NK-92 treated with Interleukin-12 subunit alpha and Interleukin-12 subunit beta, amount 100 ng/mL, for 24 hours (cell line): ENCODE measurements around the gene RABL6.
A peak's percentile ranks its signal among the peaks of the same experiment; 100 is the strongest.
"Not testable (repeated sequence)": the region's sequence is repeated elsewhere in the genome, so short reads cannot be mapped to it uniquely, and the experiment has no call there.

Experiments
- DNase-seq: peaks from one replicate; lab custom pipeline; 2025; lab: John Stamatoyannopoulos, UW

RABL6 gene

DNA sequence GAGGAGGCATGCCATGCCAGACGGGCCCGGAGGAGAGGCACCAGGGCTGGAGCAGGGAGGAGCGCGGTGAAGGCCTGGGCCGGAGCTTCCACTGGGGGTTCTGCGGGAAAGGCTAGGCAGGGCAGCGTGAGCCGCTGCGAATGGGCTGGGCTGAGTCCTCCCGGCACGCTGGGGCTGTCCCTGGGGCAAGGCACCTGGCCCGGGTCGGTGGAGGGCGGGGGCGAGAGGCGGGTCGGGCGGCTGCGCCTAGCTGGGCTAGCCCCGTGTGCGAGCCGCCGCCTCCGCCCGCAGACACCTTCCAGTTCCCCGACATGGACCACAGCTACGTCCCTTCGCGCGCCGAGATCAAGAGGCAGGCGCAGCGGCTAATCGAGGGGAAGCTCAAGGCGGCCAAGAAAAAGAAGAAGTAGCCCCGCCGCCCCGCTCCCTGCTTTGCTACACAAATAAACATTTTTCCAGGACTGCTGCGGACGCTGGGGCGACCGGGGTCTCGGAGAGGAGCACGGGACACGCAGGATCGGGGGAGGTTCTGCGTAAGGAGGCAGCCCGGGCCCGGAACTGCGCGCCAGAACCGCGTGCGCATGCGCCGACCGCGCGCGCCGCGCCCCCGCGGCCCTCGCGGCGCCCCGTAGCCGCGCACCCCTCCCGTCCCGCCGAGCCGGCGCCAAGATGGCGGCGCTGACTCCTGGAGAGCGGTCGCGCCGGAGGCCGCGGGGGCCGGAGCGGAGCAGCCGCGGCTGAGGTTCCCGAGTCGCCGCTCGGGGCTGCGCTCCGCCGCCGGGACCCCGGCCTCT, at the start of gene RABL6:
RABL6 (plus strand) TSS at position 668 of the 794 bp plus-strand sequence. CDS start 249 bp downstream, outside the sequence.
- DNase-seq: peak; percentile 58

DNA sequence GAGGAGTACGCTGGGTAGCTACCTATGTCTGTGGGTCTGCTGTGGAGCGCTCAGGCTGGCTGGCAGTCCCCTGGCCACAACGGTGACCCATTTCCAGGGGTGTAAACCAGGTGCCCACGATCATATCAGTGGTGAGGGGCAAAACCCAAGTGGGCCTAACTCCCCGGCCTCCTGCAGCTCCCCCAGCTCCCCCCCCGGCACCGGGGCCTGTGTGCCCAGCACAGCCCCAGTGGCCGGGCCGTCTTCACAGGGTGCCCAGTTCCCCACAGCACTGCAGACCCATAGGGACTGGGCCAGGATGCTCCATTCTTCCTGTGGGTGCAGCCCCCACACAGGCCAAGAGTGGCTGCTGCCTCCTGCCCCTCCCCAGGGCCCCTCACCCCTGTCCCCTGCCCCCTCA, 48.7 kb upstream of the RABL6 start:
- DNase-seq: no peak

DNA sequence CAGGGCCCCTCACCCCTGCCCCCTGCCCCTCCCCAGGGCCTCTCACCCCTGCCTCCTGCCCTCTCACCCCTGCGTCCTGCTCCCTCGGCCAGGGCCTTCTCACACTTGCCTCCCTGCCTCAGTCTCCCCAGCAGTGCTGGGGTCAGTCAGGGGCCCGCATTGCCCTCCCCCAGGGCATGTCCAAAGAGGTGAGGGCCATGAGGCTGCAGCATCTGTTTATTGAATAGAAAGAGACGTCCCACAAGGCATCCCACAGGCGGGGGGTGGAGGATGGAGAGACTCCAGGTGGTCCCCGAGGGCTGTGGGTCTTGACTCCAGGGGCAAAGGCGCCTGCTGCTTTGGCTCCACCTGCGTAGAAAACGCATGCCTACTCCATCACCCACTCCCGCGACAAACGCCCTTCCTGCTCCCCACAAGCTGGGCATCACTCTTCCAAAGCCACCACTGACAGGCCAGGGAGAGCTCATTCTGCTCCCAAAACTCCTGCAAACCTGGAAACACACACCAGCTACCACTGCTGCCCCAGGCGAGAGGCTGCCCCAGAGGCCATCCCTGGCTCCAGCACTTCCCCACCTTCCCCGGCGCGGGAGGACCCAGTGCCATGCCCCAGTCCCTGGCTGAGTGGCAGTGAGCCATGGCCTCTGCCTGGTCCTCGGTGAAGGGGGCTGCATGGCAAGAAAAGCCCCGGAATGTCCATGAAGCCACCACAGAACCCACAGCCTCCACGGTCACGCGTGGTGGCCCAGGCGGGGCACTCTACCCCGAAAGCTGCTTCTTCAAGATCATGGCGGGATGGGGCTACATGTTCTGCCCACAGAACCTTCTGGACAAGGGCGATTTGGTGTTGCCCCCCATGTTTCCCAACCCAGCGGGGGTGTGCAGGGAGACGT, 48.1 kb upstream of the RABL6 start:
- DNase-seq: no peak

- DNase-seq: no peak
Observed at GRCh38 chr9:136760424-136760823, 47.3 kb upstream of the RABL6 start.

DNA sequence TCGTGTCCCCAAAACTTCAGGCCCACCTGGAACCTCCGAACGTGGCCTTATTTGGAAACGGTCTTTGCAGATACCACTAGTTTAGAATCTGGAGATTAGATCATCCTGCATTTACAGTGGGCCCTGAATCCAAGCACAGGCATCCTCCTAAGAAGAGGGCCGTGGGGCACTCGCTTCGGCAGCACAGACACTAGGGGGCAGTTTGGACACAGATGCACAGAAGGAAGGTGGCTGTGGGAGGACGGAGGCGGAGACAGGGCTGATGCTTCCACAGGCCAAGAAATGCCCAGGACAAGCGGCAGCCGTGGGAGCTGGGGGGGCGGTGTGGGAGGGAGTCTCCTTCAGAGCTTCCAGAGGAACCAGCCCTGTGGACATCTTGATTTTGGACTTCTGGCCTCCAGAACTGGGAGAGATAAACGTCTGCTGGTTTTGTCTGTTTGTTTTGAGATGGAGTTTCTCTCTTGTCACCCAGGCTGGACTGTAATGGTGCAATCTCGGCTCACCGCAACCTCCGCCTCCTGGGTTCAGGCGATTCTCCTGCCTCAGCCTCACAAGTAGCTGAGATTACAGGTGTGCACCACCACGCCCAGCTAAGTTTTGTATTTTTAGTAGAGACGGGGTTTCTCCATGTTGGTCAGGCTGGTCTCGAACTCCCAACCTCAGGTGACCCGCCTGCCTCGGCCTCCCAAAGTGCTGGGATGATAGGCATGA, 46.8 kb upstream of the RABL6 start:
- DNase-seq: not testable (repeated sequence)

DNA sequence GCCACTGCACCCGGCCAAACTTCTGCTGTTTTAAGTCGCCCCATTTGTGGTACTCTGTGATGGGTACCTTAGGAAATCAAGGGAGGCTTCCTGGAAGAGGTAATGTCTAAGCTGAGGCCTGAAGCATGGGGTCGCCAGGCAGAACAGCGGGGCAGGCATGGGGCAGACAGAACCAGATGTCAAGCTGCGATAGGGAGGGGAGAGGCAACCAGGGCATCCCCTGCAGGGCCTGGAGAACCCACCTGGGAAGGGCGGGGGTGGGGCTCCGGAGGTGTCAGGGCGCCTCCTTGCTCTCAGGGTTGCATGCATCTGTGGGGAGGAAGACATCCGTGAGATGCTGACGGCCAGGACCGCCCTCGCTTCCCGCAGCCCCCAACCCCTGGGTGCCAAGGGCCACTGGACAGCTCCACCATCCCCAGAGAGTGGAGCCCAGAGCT, 46.2 kb upstream of the RABL6 start:
- DNase-seq: no peak

GRCh38 chr9:136762221-136762691, 45.5 kb upstream of the RABL6 start:
- DNase-seq: no peak

DNA sequence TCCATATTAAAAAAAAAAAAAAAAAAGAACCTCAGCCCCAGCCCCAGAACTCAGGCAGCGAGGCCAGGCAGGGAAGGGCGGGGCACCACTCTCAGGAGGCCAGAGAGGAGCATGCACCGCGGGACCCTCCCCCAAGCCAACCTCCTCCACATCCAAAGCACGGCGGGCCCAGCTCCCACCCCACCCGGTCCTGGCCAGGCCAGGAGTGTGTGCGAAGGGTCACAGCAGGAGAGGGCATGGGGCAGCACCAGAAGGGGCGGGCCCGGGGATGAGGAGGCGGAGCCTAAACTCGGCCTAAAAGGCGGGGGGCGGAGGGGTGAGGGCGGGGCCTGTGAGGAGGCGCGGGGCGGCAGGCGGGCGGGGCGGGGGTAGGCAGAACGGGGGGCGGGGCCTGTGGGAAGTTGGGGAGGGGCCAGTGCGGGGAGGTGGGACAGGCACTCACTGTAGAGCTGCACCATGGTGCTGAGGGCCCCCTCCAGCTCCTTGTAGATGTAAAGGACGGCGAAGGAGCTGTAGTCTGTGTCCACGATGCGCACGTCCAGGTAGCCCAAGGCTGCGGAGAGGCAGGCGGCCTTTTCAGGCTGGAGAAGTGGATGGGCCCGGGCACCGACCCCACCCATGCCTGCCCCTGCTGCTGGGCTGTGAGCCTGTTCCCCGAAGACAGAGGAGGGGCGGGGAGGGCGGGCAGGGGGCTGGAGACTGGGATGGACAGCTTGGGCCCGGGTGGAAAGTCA, 44.7 kb upstream of the RABL6 start:
- no peak for DNase-seq

DNA sequence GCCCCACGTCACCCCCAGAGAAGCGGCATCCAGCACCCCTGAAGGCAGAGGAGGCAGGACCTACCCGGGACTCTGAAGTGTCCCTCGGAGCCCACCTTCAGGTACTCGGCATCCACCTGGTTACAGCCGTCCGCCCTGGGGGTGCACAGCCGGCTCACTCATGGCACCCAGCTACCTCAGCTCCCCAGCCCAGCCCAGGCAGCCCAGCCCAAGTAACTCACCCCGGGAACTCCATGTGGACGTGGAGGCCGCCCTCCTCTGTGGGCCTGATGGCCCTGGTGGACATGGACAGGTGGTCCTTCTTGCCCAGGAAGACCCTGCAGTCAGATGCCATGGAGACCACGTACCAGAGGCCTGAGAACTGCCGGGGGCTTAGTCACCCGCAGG, 44.1 kb upstream of the RABL6 start:
- no peak for DNase-seq

DNA sequence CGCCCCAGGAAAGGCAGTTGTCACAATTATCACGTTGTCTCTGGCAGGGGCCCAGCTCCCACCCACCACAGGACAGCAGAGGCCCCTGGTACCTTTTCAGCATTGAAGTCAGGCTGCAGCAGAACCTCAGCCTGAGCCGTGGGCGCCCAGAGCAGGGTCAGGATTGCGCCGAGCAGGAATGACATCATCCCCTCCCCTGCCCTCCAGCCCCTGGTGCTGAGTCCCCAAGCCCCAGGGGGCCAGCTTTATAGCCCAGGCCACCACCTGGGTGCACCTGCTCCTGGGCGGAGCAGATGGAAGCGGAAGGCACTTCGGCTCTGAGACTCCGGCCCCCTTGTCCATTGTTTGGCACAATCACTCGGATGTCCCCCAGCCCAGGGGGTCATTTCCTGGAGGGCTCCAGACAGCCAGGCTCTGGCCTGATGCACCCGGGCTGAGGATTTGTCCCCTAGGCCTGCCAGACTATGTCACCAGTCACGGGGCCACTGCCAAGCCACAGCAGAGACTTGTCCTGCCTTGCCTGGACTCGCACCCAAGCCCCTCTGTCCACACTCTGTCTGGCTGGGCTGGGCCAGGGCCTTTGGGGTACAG, 43.4 kb upstream of the RABL6 start, which contains the start of gene LCN15:
LCN15 (minus strand) TSS at position 218 of the 591 bp plus-strand sequence; CDS start at position 188, 30 bp downstream.
- no peak for DNase-seq

GRCh38 chr9:136765041-136765440, 42.7 kb upstream of the RABL6 start:
- no peak for DNase-seq

- not testable (repeated sequence) for DNase-seq
Observed at GRCh38 chr9:136765745-136766409, 41.9 kb upstream of the RABL6 start.

GRCh38 chr9:136766410-136767120, 41.2 kb upstream of the RABL6 start:
- not testable (repeated sequence) for DNase-seq

DNA sequence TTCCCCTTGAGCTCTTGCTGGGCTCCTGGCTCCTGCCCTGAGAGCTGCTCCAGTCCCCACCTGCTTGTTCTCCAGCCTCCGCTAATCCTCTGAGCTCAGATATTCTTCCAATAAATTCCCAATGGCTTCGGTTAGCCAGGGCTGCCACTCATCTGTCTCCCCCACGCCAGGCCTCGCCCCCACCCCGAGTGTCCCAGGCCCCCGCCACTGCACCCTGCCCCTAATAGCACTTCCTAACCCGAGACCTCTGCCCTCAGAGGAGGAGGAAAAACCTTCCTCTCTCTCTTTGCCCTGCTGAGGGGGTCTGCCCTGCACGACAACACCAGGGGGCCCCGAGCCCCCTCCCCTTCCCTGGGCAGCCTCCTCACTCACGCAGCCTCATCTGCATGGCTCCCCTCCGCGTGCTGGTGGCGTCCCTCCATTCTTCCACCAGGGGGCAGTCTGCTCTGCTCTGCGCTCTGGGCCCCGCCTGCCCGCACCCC, 38.0 kb upstream of the RABL6 start:
- DNase-seq: no peak

- no peak for DNase-seq
Observed at GRCh38 chr9:136771907-136772415, 35.8 kb upstream of the RABL6 start.

- DNase-seq: peak; percentile 18
Observed at GRCh38 chr9:136773386-136774044, 34.2 kb upstream of the RABL6 start.

DNA sequence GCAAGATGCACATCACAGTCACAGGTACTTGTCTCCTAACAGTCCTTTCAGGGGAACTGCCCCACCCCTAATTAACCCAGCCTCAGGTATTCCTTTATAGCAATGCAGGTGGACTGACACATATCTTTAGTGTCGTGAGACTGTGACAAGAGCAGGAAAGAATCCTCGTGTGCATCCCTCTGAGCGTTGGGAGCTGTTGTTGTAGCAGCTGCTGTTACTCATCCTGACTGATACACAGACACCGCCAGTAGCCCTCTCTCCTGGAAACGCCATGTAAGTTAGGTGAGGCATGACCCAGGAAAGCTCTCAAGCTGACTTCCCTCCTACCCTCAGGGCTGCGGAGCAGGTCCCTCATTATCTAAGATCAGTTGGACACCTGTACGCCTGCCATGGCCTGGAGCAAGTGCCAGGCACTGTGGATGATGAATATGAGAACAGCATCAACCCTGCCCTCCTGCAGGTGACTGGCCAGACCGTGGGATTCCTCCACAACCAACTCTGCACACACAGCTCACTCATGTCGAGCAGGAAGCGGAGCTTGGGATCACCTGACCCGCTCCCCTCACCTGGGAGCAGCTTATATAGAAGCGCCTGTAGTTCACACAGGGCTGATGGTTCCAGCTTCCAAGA, 33.2 kb upstream of the RABL6 start:
- DNase-seq: no peak

GRCh38 chr9:136775191-136775590, 32.6 kb upstream of the RABL6 start:
- DNase-seq: no peak
